CD4-positive, CD25-positive, alpha-beta regulatory T cell (primary cell): Measurements from ENCODE around the gene NAXD. TPM values are rescaled to one million over a fixed set of nuclear protein-coding genes. Genes with fewer than 3 reads are reported as not detected.

Experiments used
- ATAC-seq, 2 donors: fragments of 150-1000 bp; cut with Tn5 transposase; one replicate each; pipeline ENCODE4 v1.10.0; 2021; ENCODE audit warnings: low read depth in 2 of 2, moderate number of reproducible peaks in 2 of 2, moderate library complexity in 1 of 2
- DNase-seq, 3 donors: peaks; one replicate each; pipeline versions ENCODE4 v3.0.0 to v3.0.0-alpha.2; 2012 to 2022; ENCODE audit warnings: mixed read lengths in 1 of 3
- H3K27ac ChIP-seq: one replicate; pipeline ENCODE4 v1.7.0; 2013; ENCODE audit warnings: mild to moderate bottlenecking, low read length; ENCODE audit not compliant: insufficient read depth, poor library complexity, severe bottlenecking
- H3K27me3 ChIP-seq: one replicate; pipeline ENCODE4 v1.7.0; 2013; ENCODE audit warnings: low read length; ENCODE audit not compliant: control insufficient read depth, insufficient read depth
- H3K36me3 ChIP-seq: one replicate; pipeline ENCODE4 v1.7.0; 2013; ENCODE audit warnings: mild to moderate bottlenecking, low read length, moderate library complexity; ENCODE audit not compliant: control insufficient read depth, insufficient read depth
- H3K4me1 ChIP-seq: 2 replicates; pipeline ENCODE4 v1.7.0; 2013; ENCODE audit warnings: mild to moderate bottlenecking, low read length; ENCODE audit not compliant: insufficient read depth, control insufficient read depth, poor library complexity, severe bottlenecking
- H3K4me3 ChIP-seq: one replicate; pipeline ENCODE4 v1.7.0; 2013; ENCODE audit warnings: low read depth, mild to moderate bottlenecking, low read length, moderate library complexity
- H3K9me3 ChIP-seq, 2 experiments: 1 replicate in 1 of 2; 2 replicates in 1 of 2; pipeline ENCODE4 v1.7.0; 2013; ENCODE audit warnings: low read length in 2 of 2, mild to moderate bottlenecking in 1 of 2, moderate library complexity in 1 of 2; ENCODE audit not compliant: control insufficient read depth in 2 of 2
- H3K27ac Mint-ChIP-seq, 3 donors: one replicate each; pipeline ENCODE4 v1.8.0; 2020 to 2022; ENCODE audit warnings: mild to moderate bottlenecking in 3 of 3, mixed read lengths in 3 of 3, moderate library complexity in 2 of 3
- H3K27me3 Mint-ChIP-seq: one replicate; pipeline ENCODE4 v1.8.0; 2022; ENCODE audit warnings: mild to moderate bottlenecking, mixed read lengths
- H3K36me3 Mint-ChIP-seq: one replicate; pipeline ENCODE4 v1.8.0; 2020; ENCODE audit warnings: mixed read lengths
- H3K4me1 Mint-ChIP-seq, 4 donors: one replicate each; pipeline ENCODE4 v1.8.0; 2020 to 2022; ENCODE audit warnings: mixed read lengths in 4 of 4, mild to moderate bottlenecking in 1 of 4
- H3K4me3 Mint-ChIP-seq, 4 donors: one replicate each; pipeline ENCODE4 v1.8.0; 2020 to 2022; ENCODE audit warnings: mild to moderate bottlenecking in 4 of 4, mixed read lengths in 4 of 4, moderate library complexity in 3 of 4
- H3K9me3 Mint-ChIP-seq, 7 donors: one replicate each; pipeline ENCODE4 v1.8.0; 2020 to 2022; ENCODE audit warnings: mixed read lengths in 7 of 7, mild to moderate bottlenecking in 3 of 7, moderate library complexity in 2 of 7
- polyA plus RNA-seq, 4 donors: library from polyadenylated mRNA; unstranded; fragments of 300-500 nt; fragmentation: Illumina TruSeq; gene quantifications; one replicate each; pipeline ENCODE4 v1.2.3, GENCODE V29; 2021
- total RNA-seq: library from RNA; stranded (reverse); gene quantifications from one replicate; pipeline ENCODE4 v1.2.3, GENCODE V29; 2022

Gene NAXD
- total and polyA plus RNA-seq, 5 donors from 2014 or later: 20.8 to 28.2 (median 24.4) TPM

- H3K27me3 Mint-ChIP-seq: peaks cover 5% of the 10 kb centered on the region
- H3K4me1 ChIP-seq: no peaks in the 10 kb centered on the region
- peaks cover 4% of the 10 kb centered on the region for H3K27me3 ChIP-seq
- H3K27ac Mint-ChIP-seq: no peak overlapping the region
- H3K27ac ChIP-seq: no peak overlapping the region
- no peak overlapping the region for H3K4me3 Mint-ChIP-seq
- no peaks in the 10 kb centered on the region for H3K36me3 Mint-ChIP-seq
- H3K4me1 Mint-ChIP-seq: no peaks in the 10 kb centered on the region
- no peak for DNase-seq
- H3K4me3 ChIP-seq: no peak overlapping the region
- H3K9me3 Mint-ChIP-seq: peaks cover 0 to 3% (median 0%) of the 10 kb centered on the region in 7 donors
- no peaks in the 10 kb centered on the region for H3K9me3 ChIP-seq
- ATAC-seq: no peak
- no peaks in the 10 kb centered on the region for H3K36me3 ChIP-seq
Measured at GRCh38 chr13:110582421-110582954, 32.9 kb upstream of the NAXD start.

GRCh38 chr13:110583178-110583865 is 32.0 kb upstream of the NAXD start:
- no peak overlapping the region for H3K27ac Mint-ChIP-seq
- peaks cover 10% of the 10 kb centered on the region for H3K27me3 Mint-ChIP-seq
- H3K9me3 Mint-ChIP-seq: peaks cover 0 to 3% (median 0%) of the 10 kb centered on the region in 7 donors
- no peaks in the 10 kb centered on the region for H3K36me3 Mint-ChIP-seq
- H3K4me1 ChIP-seq: no peaks in the 10 kb centered on the region
- ATAC-seq (no peak), DNase-seq (no peak)
- no peaks in the 10 kb centered on the region for H3K9me3 ChIP-seq
- peaks cover 4% of the 10 kb centered on the region for H3K27me3 ChIP-seq
- no peak overlapping the region for H3K27ac ChIP-seq
- H3K4me3 Mint-ChIP-seq: no peak overlapping the region
- H3K4me3 ChIP-seq: no peak overlapping the region
- H3K36me3 ChIP-seq: no peaks in the 10 kb centered on the region
- no peaks in the 10 kb centered on the region for H3K4me1 Mint-ChIP-seq

GRCh38 chr13:110589793-110590390 is 25.5 kb upstream of the NAXD start:
- no peaks in the 10 kb centered on the region for H3K9me3 Mint-ChIP-seq
- H3K4me3 Mint-ChIP-seq: no peak overlapping the region
- H3K27ac Mint-ChIP-seq: no peak overlapping the region

GRCh38 chr13:110590577-110590976 is 24.8 kb upstream of the NAXD start:
- Histone ChIP-seq H3K4me3 (no peak overlapping the region), H3K4me1 (no peaks in the 10 kb centered on the region), H3K36me3 (no peaks in the 10 kb centered on the region), H3K9me3 (no peaks in the 10 kb centered on the region), H3K27ac (no peak overlapping the region), H3K27me3 (no peaks in the 10 kb centered on the region)
- ATAC-seq (no peak), DNase-seq (no peak)
- Mint-ChIP-seq H3K27me3 (peaks cover 27% of the 10 kb centered on the region), H3K9me3 (no peaks in the 10 kb centered on the region), H3K4me3 (no peak overlapping the region), H3K4me1 (peaks cover 0 to 3% (median 0%) of the 10 kb centered on the region in 4 donors), H3K27ac (no peak overlapping the region), H3K36me3 (no peaks in the 10 kb centered on the region)

More at GRCh38 chr13:110589793-110590390, 25.5 kb upstream of the NAXD start:
- Mint-ChIP-seq H3K36me3 (no peaks in the 10 kb centered on the region), H3K4me1 (peaks cover 0 to 3% (median 0%) of the 10 kb centered on the region in 4 donors), H3K27me3 (peaks cover 27% of the 10 kb centered on the region)
- DNase-seq: no peak
- H3K9me3 ChIP-seq: no peaks in the 10 kb centered on the region
- ATAC-seq: no peak
- H3K4me3 ChIP-seq: no peak overlapping the region
- H3K27ac ChIP-seq: no peak overlapping the region
- no peaks in the 10 kb centered on the region for H3K27me3 ChIP-seq
- no peaks in the 10 kb centered on the region for H3K36me3 ChIP-seq
- H3K4me1 ChIP-seq: no peaks in the 10 kb centered on the region

- Mint-ChIP-seq H3K27ac (no peak overlapping the region), H3K9me3 (no peaks in the 10 kb centered on the region)
Measured at GRCh38 chr13:110592665-110593064, 22.7 kb upstream of the NAXD start.

GRCh38 chr13:110593430-110594130 is 21.8 kb upstream of the NAXD start:
- H3K4me3 Mint-ChIP-seq: no peak overlapping the region
- peaks cover 0 to 3% (median 0%) of the 10 kb centered on the region in 4 donors for H3K4me1 Mint-ChIP-seq
- H3K36me3 Mint-ChIP-seq: no peaks in the 10 kb centered on the region
- peaks cover 21% of the 10 kb centered on the region for H3K27me3 Mint-ChIP-seq
- ATAC-seq: no peak
- Histone ChIP-seq H3K27ac (no peak overlapping the region), H3K27me3 (no peaks in the 10 kb centered on the region), H3K4me1 (no peaks in the 10 kb centered on the region), H3K4me3 (no peak overlapping the region), H3K9me3 (no peaks in the 10 kb centered on the region), H3K36me3 (no peaks in the 10 kb centered on the region)
- DNase-seq: peak in 2 of 3 donors; percentile 25 to 63
- H3K27ac Mint-ChIP-seq: no peak overlapping the region
- no peaks in the 10 kb centered on the region for H3K9me3 Mint-ChIP-seq

More at GRCh38 chr13:110592665-110593064, 22.7 kb upstream of the NAXD start:
- H3K36me3 ChIP-seq: no peaks in the 10 kb centered on the region
- no peaks in the 10 kb centered on the region for H3K9me3 ChIP-seq
- no peaks in the 10 kb centered on the region for H3K27me3 ChIP-seq
- Mint-ChIP-seq H3K36me3 (no peaks in the 10 kb centered on the region), H3K4me1 (peaks cover 0 to 3% (median 0%) of the 10 kb centered on the region in 4 donors), H3K4me3 (no peak overlapping the region), H3K27me3 (peaks cover 27% of the 10 kb centered on the region)
- no peaks in the 10 kb centered on the region for H3K4me1 ChIP-seq
- no peak for DNase-seq
- no peak overlapping the region for H3K4me3 ChIP-seq
- ATAC-seq: no peak
- no peak overlapping the region for H3K27ac ChIP-seq

GRCh38 chr13:110597041-110597689 is 18.2 kb upstream of the NAXD start:
- peaks cover 0 to 3% (median 0%) of the 10 kb centered on the region in 4 donors for H3K4me1 Mint-ChIP-seq
- H3K36me3 ChIP-seq: no peaks in the 10 kb centered on the region
- H3K9me3 ChIP-seq: no peaks in the 10 kb centered on the region
- DNase-seq: no peak
- H3K27me3 Mint-ChIP-seq: peaks cover 11% of the 10 kb centered on the region
- no peak overlapping the region for H3K27ac ChIP-seq
- no peak for ATAC-seq
- H3K36me3 Mint-ChIP-seq: no peaks in the 10 kb centered on the region
- H3K9me3 Mint-ChIP-seq: no peaks in the 10 kb centered on the region
- peaks cover 4% of the 10 kb centered on the region for H3K27me3 ChIP-seq
- no peak overlapping the region for H3K27ac Mint-ChIP-seq
- no peak overlapping the region for H3K4me3 Mint-ChIP-seq
- no peaks in the 10 kb centered on the region for H3K4me1 ChIP-seq
- no peak overlapping the region for H3K4me3 ChIP-seq
